NCI-H524 treated with DMSO at 0.1 percent for 48 hours (cell line): Measurements from ENCODE around the gene MCRIP1.

Experiments used
- DNase-seq: peaks from one replicate; lab custom pipeline; 2025; lab: John Stamatoyannopoulos, UW

MCRIP1 gene

DNA sequence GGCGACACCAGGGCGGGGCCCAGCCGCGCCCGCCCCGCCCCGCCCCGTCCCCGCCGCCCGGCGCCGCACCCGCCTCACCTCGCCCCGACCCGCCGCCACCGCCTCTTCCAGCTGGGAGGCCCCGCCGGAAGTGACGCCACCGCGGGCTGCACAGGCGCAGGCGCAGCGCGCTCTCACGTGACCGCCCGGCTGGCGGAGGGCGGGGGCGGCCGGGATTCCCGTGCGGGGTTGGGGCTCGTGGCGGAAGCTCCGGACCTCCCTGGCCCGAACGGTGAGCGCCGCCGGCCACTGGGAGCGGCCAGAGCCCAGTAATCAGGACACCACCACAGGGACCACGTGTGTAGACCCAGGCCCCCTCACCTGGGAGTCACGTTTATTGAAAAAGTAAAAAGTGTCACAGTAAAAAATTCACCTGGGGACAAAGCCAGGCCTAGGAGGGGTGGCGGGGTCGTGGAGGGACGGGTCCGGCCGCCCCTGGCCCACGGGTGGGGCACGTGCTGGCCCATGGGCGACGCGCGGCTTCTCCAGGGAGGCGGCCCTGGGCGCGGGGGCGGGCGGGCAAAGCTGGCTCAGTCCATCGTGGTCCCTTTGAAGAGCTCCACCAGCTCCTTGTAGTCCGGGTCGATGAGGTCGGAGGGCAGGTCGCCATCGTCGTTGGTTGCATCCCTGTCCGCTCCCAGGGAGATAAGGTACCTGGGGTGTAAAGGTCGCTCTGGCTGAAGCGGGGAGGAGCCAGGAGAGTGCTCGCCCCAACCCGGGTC lies at the start of gene MCRIP1:
Gene MCRIP1 (minus strand): TSS at position 132 of the 761 bp plus-strand sequence. CDS start 8,785 bp downstream, outside the sequence.
- peak; percentile 65 for DNase-seq

DNA sequence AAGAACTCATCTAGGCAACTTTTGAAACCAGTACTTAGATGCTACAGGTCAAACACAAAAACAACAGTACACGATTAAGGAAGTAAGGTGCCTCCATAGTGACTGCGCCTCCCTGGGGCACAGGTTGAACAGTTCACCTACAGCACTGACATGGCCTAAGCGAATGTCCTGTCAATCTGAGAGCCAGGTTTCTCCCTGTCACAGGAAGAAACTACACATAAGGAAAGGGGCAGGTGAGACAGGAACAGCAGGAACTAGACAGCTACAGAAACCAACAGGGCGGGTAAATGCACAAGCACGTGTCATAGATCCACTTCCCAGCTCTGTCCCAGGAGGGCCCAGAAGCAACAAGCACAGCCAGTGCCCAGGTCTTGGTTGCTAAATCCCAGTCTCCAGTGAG lies 46.0 kb upstream of the MCRIP1 start:
- DNase-seq = no peak

DNA sequence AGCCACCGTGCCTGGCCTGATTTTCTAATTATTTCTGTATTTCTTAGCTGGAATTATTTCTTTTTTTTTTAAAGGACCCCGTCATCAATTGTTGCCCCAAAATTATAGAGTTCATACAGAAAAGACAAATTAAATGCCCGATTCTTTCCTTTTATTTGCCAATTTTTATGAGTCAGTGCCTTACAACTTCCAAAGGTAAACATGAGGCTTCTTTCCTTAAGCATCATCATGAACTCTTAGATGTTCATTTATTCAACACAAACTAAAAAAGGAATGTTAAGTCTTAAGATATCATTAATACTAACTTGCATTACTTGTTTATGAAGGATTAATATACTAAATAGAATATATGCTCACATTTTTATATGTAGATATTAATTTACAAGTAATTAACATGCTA lies 45.2 kb upstream of the MCRIP1 start:
- DNase-seq = no peak

DNA sequence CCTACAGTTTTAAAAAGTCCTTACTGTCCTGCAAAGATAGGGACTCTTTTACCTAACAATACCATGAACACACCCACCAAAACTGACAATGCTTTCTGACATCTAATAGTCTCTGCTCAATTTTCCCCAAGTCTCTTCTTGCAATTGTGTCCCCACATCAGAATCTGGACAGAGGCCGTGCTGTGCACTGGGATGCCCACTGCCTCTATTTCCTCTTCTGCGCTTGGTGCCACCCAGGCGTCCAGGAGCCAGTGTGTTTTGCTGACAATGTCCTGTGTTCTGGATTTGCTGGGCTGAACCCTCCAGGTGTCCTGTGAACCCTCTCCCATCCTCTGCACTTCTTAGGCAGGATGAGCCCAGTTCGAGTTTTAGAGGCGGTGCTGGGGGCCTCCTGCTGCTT lies 44.5 kb upstream of the MCRIP1 start:
- DNase-seq = no peak

- peak; percentile 47 for DNase-seq
These were observed 38.5 kb upstream of the MCRIP1 start for GRCh38 chr17:81871387-81872230.

GRCh38 chr17:81870981-81871386 lies 37.9 kb upstream of the MCRIP1 start, which contains the start of gene ARHGDIA:
ARHGDIA (minus strand) TSS chr17:81871337; CDS start chr17:81869930, 1,407 bp downstream.
- no peak for DNase-seq

- DNase-seq = no peak
These were observed 37.3 kb upstream of the MCRIP1 start for GRCh38 chr17:81870131-81870980.

- DNase-seq = no peak
These were observed 36.4 kb upstream of the MCRIP1 start for GRCh38 chr17:81869221-81870130.

- DNase-seq = no peak
These were observed 35.7 kb upstream of the MCRIP1 start for GRCh38 chr17:81868674-81869220.

DNA sequence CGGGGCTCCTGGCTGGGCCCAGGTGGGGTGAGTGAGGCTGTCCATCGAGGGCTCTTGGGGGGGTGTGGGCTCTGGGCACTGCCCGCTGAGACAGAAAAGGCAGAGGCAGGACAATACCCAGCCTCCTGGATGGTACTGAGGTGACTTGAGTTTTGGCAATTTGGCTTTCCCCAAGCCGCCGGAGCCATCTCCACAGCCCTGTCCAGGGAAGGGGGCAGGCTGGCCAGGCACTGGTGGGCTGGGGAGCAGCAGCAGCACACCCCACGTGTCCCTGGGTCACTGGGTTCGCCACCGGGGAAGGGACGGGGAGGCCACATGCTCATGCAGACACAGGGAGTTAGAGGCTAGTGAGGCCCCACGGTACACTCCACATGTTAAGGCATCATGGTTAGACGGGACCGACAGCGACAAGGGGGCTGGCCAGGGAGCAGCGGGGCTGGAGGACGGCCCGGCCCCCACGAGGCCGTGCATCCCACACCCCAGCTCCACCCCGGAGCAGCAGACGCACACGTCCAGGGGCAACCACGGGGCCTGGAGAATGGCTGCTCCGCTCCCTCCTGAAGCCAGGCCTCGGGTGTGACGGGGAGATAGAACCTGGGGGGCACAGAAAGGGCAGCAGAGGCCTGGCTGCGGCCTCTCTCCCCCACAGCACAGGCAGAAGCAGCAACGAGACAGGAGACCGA lies 35.0 kb upstream of the MCRIP1 start:
- no peak for DNase-seq

DNA sequence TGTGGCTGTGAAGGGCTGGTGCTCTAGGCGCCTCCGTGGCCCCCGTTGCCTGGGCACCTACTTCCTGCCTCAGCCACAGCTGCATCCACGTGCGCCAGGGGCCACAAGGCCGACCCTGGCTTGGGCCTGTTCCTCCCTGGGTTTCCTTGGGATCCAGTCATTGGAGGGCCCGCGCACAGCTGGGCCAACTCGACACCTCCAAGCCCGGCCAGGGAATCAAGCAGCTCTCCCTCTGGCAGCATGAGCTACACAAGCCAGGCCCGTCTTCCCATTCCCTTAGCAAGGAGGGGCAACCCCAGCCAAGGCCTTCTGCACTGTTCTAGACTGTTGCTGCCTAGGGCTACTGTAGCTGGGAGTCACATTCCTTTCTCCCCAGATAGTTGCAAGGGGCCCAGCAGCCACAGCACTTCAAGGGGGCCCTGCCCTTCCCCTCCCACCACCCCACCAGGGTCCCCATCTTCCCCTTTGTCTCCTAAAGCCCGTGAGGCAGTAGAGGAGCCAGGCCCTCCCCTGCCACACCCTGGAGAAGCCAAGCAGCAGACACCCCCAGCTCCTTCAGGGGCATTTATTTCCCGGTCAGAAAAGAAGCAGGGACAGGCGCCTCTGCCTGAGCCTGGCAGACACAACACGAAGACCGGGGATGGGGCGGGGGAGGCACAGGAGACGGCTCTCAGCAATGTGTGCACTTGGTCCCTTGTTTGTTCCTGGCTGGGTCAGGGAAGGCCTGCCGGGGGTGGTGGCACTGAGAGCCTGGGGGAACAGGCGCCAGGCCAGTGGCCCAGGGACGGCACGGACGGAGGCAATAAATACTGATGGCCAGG lies 34.3 kb upstream of the MCRIP1 start:
- no peak for DNase-seq

DNA sequence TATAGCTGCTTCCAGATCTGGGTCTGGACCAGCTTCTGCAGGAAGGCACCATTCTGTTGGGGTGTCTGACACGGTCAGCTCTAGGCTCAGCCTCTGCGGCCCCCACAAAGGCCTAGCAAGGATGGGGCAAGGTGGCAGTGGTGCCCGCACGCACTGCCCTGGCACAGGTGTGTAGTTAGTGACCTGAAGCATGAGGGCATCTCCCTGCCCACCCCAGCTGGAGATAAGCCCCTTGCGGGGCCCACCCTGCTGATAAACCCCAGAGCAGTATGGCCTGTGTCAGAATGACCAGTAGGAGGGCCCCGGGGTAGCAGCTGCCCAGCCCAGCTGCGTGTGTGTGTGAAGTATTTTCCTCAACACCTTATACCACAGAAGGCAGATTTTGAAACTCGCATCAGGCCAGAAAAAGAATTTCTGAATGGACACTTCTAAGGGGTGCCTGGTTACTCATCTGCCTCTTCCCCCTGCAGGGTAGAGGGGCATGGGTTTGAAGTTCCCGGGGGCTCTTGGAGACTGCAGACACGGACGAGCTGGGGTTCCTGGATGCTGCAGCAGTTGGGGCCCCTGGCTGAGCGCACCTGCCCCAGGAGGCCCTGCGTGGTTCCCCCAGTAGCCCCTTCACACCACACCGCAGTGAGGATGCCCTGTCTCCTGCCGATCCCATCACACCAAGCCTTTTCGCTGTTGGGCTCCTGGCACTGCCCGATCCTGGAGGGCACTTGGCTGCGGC lies 33.5 kb upstream of the MCRIP1 start:
- no peak for DNase-seq

DNA sequence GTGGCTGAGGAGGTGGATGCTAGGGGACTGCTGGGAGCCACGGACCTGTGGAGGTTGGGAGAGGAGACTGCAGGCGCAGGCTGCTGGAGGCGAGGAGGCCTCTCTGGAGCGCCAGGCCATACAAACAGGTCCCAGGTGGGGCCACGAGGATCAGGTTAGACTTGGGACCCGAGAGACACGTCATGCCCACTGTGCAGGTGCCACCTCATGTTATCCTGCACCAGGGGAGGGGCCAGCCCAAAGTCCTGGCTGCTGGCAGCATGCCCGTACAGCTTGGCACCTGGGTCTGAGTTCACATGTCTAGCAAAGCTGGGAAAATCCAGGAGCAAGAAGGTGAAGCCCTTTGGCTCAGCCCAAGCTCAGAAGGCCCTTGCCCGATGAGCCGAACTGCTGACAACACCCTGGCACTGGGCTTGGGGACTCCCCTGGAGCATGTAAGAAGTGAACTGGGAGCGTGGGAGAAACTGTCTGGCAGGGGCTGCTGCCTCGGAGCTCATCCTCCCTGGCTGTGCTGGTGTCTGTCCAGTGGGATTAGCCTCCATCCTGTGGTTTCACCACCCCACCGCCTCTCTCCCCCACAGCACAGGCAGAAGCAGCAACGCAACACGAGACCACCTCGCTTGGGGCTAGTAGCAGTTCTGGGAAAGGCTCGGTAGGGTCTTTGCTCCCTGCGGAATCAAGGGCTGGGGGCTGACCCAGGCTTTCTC lies 32.8 kb upstream of the MCRIP1 start:
- no peak for DNase-seq

DNA sequence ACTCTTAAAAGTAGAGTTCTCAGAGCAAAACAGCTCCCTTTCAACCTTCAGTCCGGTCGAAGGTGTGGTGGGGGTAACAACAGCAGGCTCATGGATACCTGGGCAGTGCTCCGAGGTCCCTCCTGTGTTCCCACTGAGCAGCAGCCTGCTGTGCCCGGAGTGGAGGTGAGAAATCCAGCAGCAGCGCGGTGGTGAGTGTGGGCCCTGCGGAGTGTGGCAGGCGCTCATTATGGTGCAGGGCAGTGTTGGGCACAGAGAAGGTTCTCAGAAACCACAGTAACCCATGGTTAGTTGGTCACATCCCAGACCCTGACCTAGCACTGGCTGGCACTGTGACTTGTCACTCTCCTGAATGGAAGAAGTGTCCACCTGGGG lies 32.3 kb upstream of the MCRIP1 start:
- DNase-seq = no peak

- DNase-seq = no peak
These were observed 31.0 kb upstream of the MCRIP1 start for GRCh38 chr17:81863833-81864768.

DNA sequence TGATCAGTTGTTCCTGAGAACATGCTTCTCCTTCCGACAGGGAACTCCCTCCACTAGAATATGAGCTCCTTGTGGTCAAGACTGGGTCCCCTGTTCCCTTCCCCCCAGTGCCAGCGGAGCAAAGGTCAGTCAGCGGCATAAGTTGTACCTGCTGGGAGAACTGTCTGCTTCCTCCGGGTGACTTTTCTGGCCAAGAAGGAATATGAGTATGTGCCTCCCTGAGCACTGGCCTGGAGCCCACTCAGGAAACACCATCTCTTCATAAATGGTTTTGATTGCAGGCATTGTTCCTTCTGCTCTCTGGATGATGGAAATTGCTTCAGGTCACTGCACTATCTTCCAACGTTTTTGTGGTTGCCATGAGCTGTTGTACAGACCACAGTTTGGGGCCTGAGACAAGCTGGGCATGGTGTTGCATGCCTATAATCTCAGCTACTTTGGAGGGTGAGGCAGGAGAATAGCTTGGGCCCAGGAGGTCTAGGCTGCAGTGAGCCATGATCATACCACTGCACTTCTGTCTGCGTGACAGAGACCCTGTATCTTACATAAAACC lies 30.1 kb upstream of the MCRIP1 start:
- no peak for DNase-seq
